PC-9 (cell line): ENCODE results near the gene CELF2.

Experiments used
- EZH2 ChIP-seq: fragments of 200-600 bp; sonication (generic); IDR thresholded peaks from 2 replicates; pipeline ENCODE4 v1.8.0; 2017; ENCODE audit warnings: antibody characterized with exemption, low read depth
- TF ChIP-seq, protein P1 (sequence below): fragments of 200-600 bp; sonication (generic); conservative IDR thresholded peaks from 2 replicates; pipeline ENCODE4 v1.6.1; 2017; ENCODE audit warnings: mixed run types, antibody characterized with exemption, mild to moderate bottlenecking, moderate library complexity

DNA sequence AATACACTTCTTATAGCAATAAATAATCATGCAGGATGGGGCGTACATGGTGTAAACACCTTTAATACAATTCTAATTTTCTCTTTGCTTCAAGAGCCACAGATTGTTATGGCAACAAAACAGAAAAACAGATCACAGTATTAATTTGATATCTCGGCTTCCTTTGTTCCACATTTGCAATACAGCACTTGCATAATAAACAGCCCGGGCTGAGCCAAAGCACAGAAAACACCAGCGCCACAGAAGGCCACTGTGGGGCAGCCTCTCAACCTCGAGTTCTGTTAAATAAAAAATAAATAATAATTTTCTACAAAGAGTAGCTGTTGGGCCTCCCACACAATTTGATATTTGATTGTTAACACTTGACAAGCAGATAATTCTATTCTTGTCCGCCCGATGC lies 337.9 kb downstream of the CELF2 start:
- TF ChIP-seq, protein P1, sequence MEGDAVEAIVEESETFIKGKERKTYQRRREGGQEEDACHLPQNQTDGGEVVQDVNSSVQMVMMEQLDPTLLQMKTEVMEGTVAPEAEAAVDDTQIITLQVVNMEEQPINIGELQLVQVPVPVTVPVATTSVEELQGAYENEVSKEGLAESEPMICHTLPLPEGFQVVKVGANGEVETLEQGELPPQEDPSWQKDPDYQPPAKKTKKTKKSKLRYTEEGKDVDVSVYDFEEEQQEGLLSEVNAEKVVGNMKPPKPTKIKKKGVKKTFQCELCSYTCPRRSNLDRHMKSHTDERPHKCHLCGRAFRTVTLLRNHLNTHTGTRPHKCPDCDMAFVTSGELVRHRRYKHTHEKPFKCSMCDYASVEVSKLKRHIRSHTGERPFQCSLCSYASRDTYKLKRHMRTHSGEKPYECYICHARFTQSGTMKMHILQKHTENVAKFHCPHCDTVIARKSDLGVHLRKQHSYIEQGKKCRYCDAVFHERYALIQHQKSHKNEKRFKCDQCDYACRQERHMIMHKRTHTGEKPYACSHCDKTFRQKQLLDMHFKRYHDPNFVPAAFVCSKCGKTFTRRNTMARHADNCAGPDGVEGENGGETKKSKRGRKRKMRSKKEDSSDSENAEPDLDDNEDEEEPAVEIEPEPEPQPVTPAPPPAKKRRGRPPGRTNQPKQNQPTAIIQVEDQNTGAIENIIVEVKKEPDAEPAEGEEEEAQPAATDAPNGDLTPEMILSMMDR, result no peak
- no peak for TF ChIP-seq EZH2
